Endodermal cell (in vitro differentiated cells): ENCODE data around the gene TM9SF3. TPM values are rescaled to one million over a fixed set of nuclear protein-coding genes. Genes with fewer than 3 reads are reported as not detected.

Source experiments
- DNase-seq: peaks from one replicate; pipeline ENCODE4 v3.0.0-alpha.2; 2017
- H3K27ac ChIP-seq: 2 replicates; pipeline ENCODE4 v1.5.1; 2013; ENCODE audit warnings: mild to moderate bottlenecking, low read depth, low read length, moderate library complexity
- H3K27me3 ChIP-seq: 2 replicates; pipeline ENCODE4 v1.6.1; 2013; ENCODE audit warnings: mild to moderate bottlenecking, low read length, moderate library complexity; ENCODE audit not compliant: insufficient read depth, control insufficient read depth, poor library complexity, severe bottlenecking
- H3K36me3 ChIP-seq: 2 replicates; pipeline ENCODE4 v1.7.0; 2013; ENCODE audit warnings: mild to moderate bottlenecking, low read length, moderate library complexity; ENCODE audit not compliant: control insufficient read depth, insufficient read depth
- H3K4me1 ChIP-seq: one replicate; pipeline ENCODE4 v1.7.0; 2013; ENCODE audit warnings: low read length; ENCODE audit not compliant: control insufficient read depth, insufficient read depth
- H3K4me3 ChIP-seq: 2 replicates; pipeline ENCODE4 v1.5.1; 2013; ENCODE audit warnings: mild to moderate bottlenecking, low read length, moderate library complexity
- H3K9ac ChIP-seq: 2 replicates; pipeline ENCODE4 v1.6.1; 2013; ENCODE audit warnings: mild to moderate bottlenecking, low read length, moderate library complexity; ENCODE audit not compliant: poor library complexity, severe bottlenecking; ENCODE audit errors: extremely low read depth
- H3K9me3 ChIP-seq: 2 replicates; pipeline ENCODE4 v1.6.1; 2013; ENCODE audit warnings: mild to moderate bottlenecking, low read length, moderate library complexity; ENCODE audit not compliant: control insufficient read depth
- H3K27ac Mint-ChIP-seq: 2 replicates; pipeline ENCODE4 v1.8.0; 2020; ENCODE audit warnings: mixed read lengths
- H3K27me3 Mint-ChIP-seq: 2 replicates; pipeline ENCODE4 v1.8.0; 2021; ENCODE audit warnings: mild to moderate bottlenecking, mixed read lengths; ENCODE audit not compliant: insufficient read depth
- H3K36me3 Mint-ChIP-seq: 2 replicates; pipeline ENCODE4 v1.8.0; 2020; ENCODE audit warnings: low read depth, mixed read lengths
- H3K4me1 Mint-ChIP-seq: 2 replicates; pipeline ENCODE4 v1.8.0; 2020; ENCODE audit warnings: mixed read lengths
- H3K4me3 Mint-ChIP-seq: 2 replicates; pipeline ENCODE4 v1.8.0; 2020; ENCODE audit warnings: mild to moderate bottlenecking, moderate library complexity, mixed read lengths
- H3K9me3 Mint-ChIP-seq: 2 replicates; pipeline ENCODE4 v1.8.0; 2020; ENCODE audit warnings: mild to moderate bottlenecking, mixed read lengths
- WGBS, 2 experiments: methylation state at CpG; one replicate each; pipeline versions ENCODE4 v1.1.5 to v1.1.7; 2013; ENCODE audit warnings: missing lambda C conversion rate in 2 of 2, mixed read lengths in 1 of 2; ENCODE audit not compliant: insufficient coverage in 1 of 2, insufficient read length in 1 of 2; 5-methylcytosine and 5-hydroxymethylcytosine counted together
- total RNA-seq, 2 donors: library from RNA; stranded (reverse); fragmentation: NEBNext Ultra II Directional in 1 of 2; extraction: Animal tissue kit (Norgen Biotek cat#: 25700) in 1 of 2; gene quantifications; 2 replicates in 1 of 2; 3 replicates in 1 of 2; pipeline ENCODE4 v1.2.1, GENCODE V29; 2021
- TF ChIP-seq, protein P1 (sequence below): fragments of 200-600 bp; sonication (generic); conservative IDR thresholded peaks from 2 replicates; pipeline ENCODE4 v1.5.0; 2021; ENCODE audit warnings: antibody characterized with exemption, mild to moderate bottlenecking

Gene TM9SF3
- total RNA-seq, 2 donors from 2014 or later, result 134 to 137 TPM

DNA sequence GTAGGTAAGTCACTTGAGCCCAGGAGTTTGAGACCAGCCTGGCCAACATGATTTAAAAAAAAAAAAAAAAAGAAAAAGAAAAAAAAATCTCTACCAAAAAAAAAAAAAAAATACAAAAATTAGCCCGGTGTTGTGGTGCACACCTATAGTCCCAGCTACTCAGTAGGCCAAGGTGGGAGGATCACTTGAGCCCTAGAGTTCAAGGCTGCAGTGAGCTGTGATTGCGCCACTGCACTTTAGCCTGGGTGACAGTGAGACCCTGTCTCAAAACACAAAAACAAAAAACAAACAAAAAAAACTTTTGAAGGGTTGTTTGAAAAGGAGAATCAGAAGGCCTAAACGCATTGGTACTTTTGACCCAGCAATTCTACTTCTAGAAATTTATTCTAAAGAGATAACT is 86.8 kb downstream of the TM9SF3 start:
- H3K4me3 ChIP-seq, result no peak overlapping the region
- H3K9me3 ChIP-seq, result no peaks in the 10 kb centered on the region
- no peaks in the 10 kb centered on the region for H3K27me3 ChIP-seq
- 82 to 94% methylated on average over 1 to 3 of the region's 3 CpGs for WGBS, 2 experiments
- H3K9ac ChIP-seq, result no peak overlapping the region
- TF ChIP-seq, protein P1, sequence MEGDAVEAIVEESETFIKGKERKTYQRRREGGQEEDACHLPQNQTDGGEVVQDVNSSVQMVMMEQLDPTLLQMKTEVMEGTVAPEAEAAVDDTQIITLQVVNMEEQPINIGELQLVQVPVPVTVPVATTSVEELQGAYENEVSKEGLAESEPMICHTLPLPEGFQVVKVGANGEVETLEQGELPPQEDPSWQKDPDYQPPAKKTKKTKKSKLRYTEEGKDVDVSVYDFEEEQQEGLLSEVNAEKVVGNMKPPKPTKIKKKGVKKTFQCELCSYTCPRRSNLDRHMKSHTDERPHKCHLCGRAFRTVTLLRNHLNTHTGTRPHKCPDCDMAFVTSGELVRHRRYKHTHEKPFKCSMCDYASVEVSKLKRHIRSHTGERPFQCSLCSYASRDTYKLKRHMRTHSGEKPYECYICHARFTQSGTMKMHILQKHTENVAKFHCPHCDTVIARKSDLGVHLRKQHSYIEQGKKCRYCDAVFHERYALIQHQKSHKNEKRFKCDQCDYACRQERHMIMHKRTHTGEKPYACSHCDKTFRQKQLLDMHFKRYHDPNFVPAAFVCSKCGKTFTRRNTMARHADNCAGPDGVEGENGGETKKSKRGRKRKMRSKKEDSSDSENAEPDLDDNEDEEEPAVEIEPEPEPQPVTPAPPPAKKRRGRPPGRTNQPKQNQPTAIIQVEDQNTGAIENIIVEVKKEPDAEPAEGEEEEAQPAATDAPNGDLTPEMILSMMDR, result no peak
- no peaks in the 10 kb centered on the region for H3K36me3 ChIP-seq
- no peaks in the 10 kb centered on the region for H3K4me1 ChIP-seq
- Mint-ChIP-seq H3K36me3 (no peaks in the 10 kb centered on the region), H3K9me3 (no peaks in the 10 kb centered on the region), H3K27ac (no peak overlapping the region), H3K27me3 (no peaks in the 10 kb centered on the region), H3K4me1 (no peaks in the 10 kb centered on the region), H3K4me3 (no peak overlapping the region)
- no peak overlapping the region for H3K27ac ChIP-seq
- no peak for DNase-seq

GRCh38 chr10:96497391-96497790 is 89.4 kb downstream of the TM9SF3 start:
- Histone ChIP-seq H3K27ac (no peak overlapping the region), H3K9me3 (no peaks in the 10 kb centered on the region), H3K4me1 (no peaks in the 10 kb centered on the region), H3K27me3 (no peaks in the 10 kb centered on the region), H3K36me3 (no peaks in the 10 kb centered on the region), H3K9ac (no peak overlapping the region), H3K4me3 (no peak overlapping the region)
- no peaks in the 10 kb centered on the region for H3K4me1 Mint-ChIP-seq
- H3K4me3 Mint-ChIP-seq, result no peak overlapping the region
- H3K27ac Mint-ChIP-seq, result no peak overlapping the region
- peak; percentile 28 for DNase-seq
- WGBS, 2 experiments, result 20 to 85% methylated on average over 1 to 5 of the region's 5 CpGs
- H3K36me3 Mint-ChIP-seq, result no peaks in the 10 kb centered on the region
- H3K27me3 Mint-ChIP-seq, result no peaks in the 10 kb centered on the region
- TF ChIP-seq, protein P1, result no peak
- no peaks in the 10 kb centered on the region for H3K9me3 Mint-ChIP-seq

- TF ChIP-seq, protein P1, result no peak
- H3K4me3 ChIP-seq, result no peak overlapping the region
- H3K27me3 Mint-ChIP-seq, result no peaks in the 10 kb centered on the region
- H3K4me1 ChIP-seq, result no peaks in the 10 kb centered on the region
- 67 to 75% methylated on average over 3 to 6 of the region's 6 CpGs for whole genome bisulfite sequencing, 2 experiments
- no peak overlapping the region for H3K27ac Mint-ChIP-seq
- H3K4me1 Mint-ChIP-seq, result no peaks in the 10 kb centered on the region
- no peak overlapping the region for H3K9ac ChIP-seq
- H3K9me3 ChIP-seq, result no peaks in the 10 kb centered on the region
- H3K36me3 Mint-ChIP-seq, result no peaks in the 10 kb centered on the region
- DNase-seq, result peak; percentile 80
- no peak overlapping the region for H3K4me3 Mint-ChIP-seq
- H3K27me3 ChIP-seq, result no peaks in the 10 kb centered on the region
- no peak overlapping the region for H3K27ac ChIP-seq
- no peaks in the 10 kb centered on the region for H3K9me3 Mint-ChIP-seq
- no peaks in the 10 kb centered on the region for H3K36me3 ChIP-seq
These were observed 90.4 kb downstream of the TM9SF3 start for GRCh38 chr10:96496281-96496925.
